ENCODE results near the gene ZNF470.
A peak's percentile ranks its signal among the peaks of the same experiment; 100 is the strongest.

Gene ZNF470

GRCh38 chr19:56566904-56567273, 379 bp upstream of the ZNF470 start:
- Histone ChIP-seq H3K27ac (ENCODE audit: poor library complexity, severe bottlenecking) (peak overlapping the region; percentile 38), H3K4me1 (ENCODE audit: insufficient read depth, poor library complexity, severe bottlenecking) (no peaks in the 10 kb centered on the region), H3K9me3 (ENCODE audit: severe bottlenecking) (peaks cover 30% of the 10 kb centered on the region), H3K4me3 (ENCODE audit: severe bottlenecking) (peak overlapping the region; percentile 70), H3K36me3 (ENCODE audit: low read depth) (peaks cover 16% of the 10 kb centered on the region), H3K27me3 (ENCODE audit: insufficient read depth, poor library complexity, severe bottlenecking) (no peaks in the 10 kb centered on the region)
- ATAC-seq (ENCODE audit: low read depth) (peak; percentile 53), DNase-seq (ENCODE audit: low spot score) (no peak)
- TF ChIP-seq CTCF (IDR thresholded peaks at IDR 0.05; ENCODE audit: poor library complexity, severe bottlenecking), result no peak

- TF ChIP-seq CTCF (IDR thresholded peaks at IDR 0.05; ENCODE audit: poor library complexity, severe bottlenecking), result no peak
- peaks cover 35% of the 10 kb centered on the region for H3K36me3 ChIP-seq (ENCODE audit: low read depth)
- H3K4me3 ChIP-seq (ENCODE audit: severe bottlenecking), result no peak overlapping the region
- H3K4me1 ChIP-seq (ENCODE audit: insufficient read depth, poor library complexity, severe bottlenecking), result no peaks in the 10 kb centered on the region
- no peak overlapping the region for H3K27ac ChIP-seq (ENCODE audit: poor library complexity, severe bottlenecking)
- H3K9me3 ChIP-seq (ENCODE audit: severe bottlenecking), result peaks cover 39% of the 10 kb centered on the region
- H3K27me3 ChIP-seq (ENCODE audit: insufficient read depth, poor library complexity, severe bottlenecking), result no peaks in the 10 kb centered on the region
- DNase-seq (ENCODE audit: low spot score) (no peak), ATAC-seq (ENCODE audit: low read depth) (no peak)
Observed at GRCh38 chr19:56572589-56572988, 5.3 kb downstream of the ZNF470 start.

- no peaks in the 10 kb centered on the region for H3K4me1 ChIP-seq (ENCODE audit: insufficient read depth, poor library complexity, severe bottlenecking)
- H3K4me3 ChIP-seq (ENCODE audit: severe bottlenecking), result no peak overlapping the region
- H3K9me3 ChIP-seq (ENCODE audit: severe bottlenecking), result peaks cover 40% of the 10 kb centered on the region
- H3K27ac ChIP-seq (ENCODE audit: poor library complexity, severe bottlenecking), result no peak overlapping the region
- peaks cover 30% of the 10 kb centered on the region for H3K36me3 ChIP-seq (ENCODE audit: low read depth)
- ATAC-seq (ENCODE audit: low read depth), result no peak
- H3K27me3 ChIP-seq (ENCODE audit: insufficient read depth, poor library complexity, severe bottlenecking), result no peaks in the 10 kb centered on the region
- DNase-seq (ENCODE audit: low spot score), result no peak
- no peak for TF ChIP-seq CTCF (IDR thresholded peaks at IDR 0.05; ENCODE audit: poor library complexity, severe bottlenecking)
Observed at GRCh38 chr19:56573914-56574313, 6.6 kb downstream of the ZNF470 start.

- ATAC-seq (ENCODE audit: low read depth) (no peak), DNase-seq (ENCODE audit: low spot score) (no peak)
- no peak overlapping the region for H3K4me3 ChIP-seq (ENCODE audit: severe bottlenecking)
- H3K27me3 ChIP-seq (ENCODE audit: insufficient read depth, poor library complexity, severe bottlenecking), result no peaks in the 10 kb centered on the region
- TF ChIP-seq CTCF (IDR thresholded peaks at IDR 0.05; ENCODE audit: poor library complexity, severe bottlenecking), result no peak
- peaks cover 23% of the 10 kb centered on the region for H3K36me3 ChIP-seq (ENCODE audit: low read depth)
- H3K27ac ChIP-seq (ENCODE audit: poor library complexity, severe bottlenecking), result no peak overlapping the region
- H3K4me1 ChIP-seq (ENCODE audit: insufficient read depth, poor library complexity, severe bottlenecking), result no peaks in the 10 kb centered on the region
- peaks cover 34% of the 10 kb centered on the region for H3K9me3 ChIP-seq (ENCODE audit: severe bottlenecking)
Observed at GRCh38 chr19:56577719-56578602, 10.7 kb downstream of the ZNF470 start.

- DNase-seq (ENCODE audit: low spot score) (no peak), ATAC-seq (ENCODE audit: low read depth) (no peak)
- Histone ChIP-seq H3K9me3 (ENCODE audit: severe bottlenecking) (peaks cover 1% of the 10 kb centered on the region), H3K27me3 (ENCODE audit: insufficient read depth, poor library complexity, severe bottlenecking) (no peaks in the 10 kb centered on the region), H3K4me1 (ENCODE audit: insufficient read depth, poor library complexity, severe bottlenecking) (no peaks in the 10 kb centered on the region), H3K4me3 (ENCODE audit: severe bottlenecking) (no peak overlapping the region), H3K36me3 (ENCODE audit: low read depth) (peaks cover 10% of the 10 kb centered on the region), H3K27ac (ENCODE audit: poor library complexity, severe bottlenecking) (no peak overlapping the region)
- TF ChIP-seq CTCF (IDR thresholded peaks at IDR 0.05; ENCODE audit: poor library complexity, severe bottlenecking), result no peak
Observed at GRCh38 chr19:56594446-56594782, 27.1 kb downstream of the ZNF470 start.
